ENCODE results near the gene AHNAK. TPM values are rescaled to one million over a fixed set of nuclear protein-coding genes. Genes with fewer than 3 reads are reported as not detected.

The AHNAK gene
- total and polyA plus RNA-seq, 2 donors (not counting 3 experiments of a cell fraction or from before 2014, with no cell fraction given) = 35.2 to 436 TPM

DNA sequence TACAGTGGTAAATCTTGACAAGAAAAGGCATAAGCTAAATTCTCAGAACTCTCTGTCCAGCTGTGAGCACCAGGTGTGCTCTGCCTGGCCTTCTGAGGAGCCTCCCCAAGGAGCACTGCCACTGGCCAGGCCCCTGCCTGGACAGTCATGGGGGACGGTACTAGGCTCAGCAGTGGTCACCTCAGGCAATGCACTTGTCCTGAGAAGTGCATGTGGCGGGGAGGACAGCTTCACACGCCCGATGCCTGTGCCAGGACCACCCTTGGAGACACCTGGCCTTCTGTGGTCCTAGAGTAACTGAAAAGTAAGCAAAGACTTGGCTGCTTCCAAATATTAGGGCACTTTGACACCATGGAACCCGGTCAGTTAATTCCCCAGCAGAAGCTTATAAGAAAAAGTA, 156.4 kb downstream of the AHNAK start:
- dilution Hi-C loops (cut with MboI; ENCODE audit: extremely low pct_ligation_motif_present, low sequenced_read_pairs) (no loop called here), intact Hi-C loops (cut with micrococcal nuclease) (no loop called here)
- H3K79me2 ChIP-seq (ENCODE audit: control insufficient read depth, insufficient read depth, low read length) = no peaks in the 10 kb centered on the region
- no peak overlapping the region for H3K4me2 ChIP-seq (ENCODE audit: insufficient read depth, low read length)
- H3K9me3 ChIP-seq (replicated peaks; ENCODE audit: control insufficient read depth, insufficient read depth, low read length) = no peaks in the 10 kb centered on the region
- H3K4me3 ChIP-seq (replicated peaks in 1 of 3; ENCODE audit: insufficient read depth in 1 of 3, low read depth in 1 of 3, low read length in 3 of 3) = no peak overlapping the region
- no peaks in the 10 kb centered on the region for H3K36me3 ChIP-seq (ENCODE audit: control insufficient read depth in 2 of 2, extremely low read depth in 1 of 2, insufficient read depth in 2 of 2, low read length in 2 of 2)
- no peaks in the 10 kb centered on the region for H3K9me1 ChIP-seq (replicated peaks; ENCODE audit: control insufficient read depth, extremely low read depth, insufficient read depth, low read length)
- ChIA-PET POLR2A (no interaction called here), CTCF (interaction anchor here (0.6 to 2.1 kb wide), 2 partner anchors 14 to 152 kb away, joined by 5 to 8 read pairs; no protein-coding TSS in a partner anchor)
- no peak for DNase-seq (ENCODE audit: low read depth, low spot score)
- no peak overlapping the region for H3K27ac ChIP-seq (ENCODE audit: insufficient read depth, low read depth, low read length)
- no TSS peak for BruUV-seq (replicated peaks)
- peaks cover 2% of the 10 kb centered on the region for H3K4me1 ChIP-seq (ENCODE audit: control insufficient read depth, extremely low read depth, insufficient read depth, low read length)
- FAIRE-seq = no peak
- no peaks in the 10 kb centered on the region for H4K20me1 ChIP-seq (replicated peaks; ENCODE audit: control insufficient read depth, extremely low read depth, insufficient read depth, low read length)
- H3K9ac ChIP-seq (replicated peaks; ENCODE audit: extremely low read depth, insufficient read depth, low read length) = no peak overlapping the region
- no peaks in the 10 kb centered on the region for H3K27me3 ChIP-seq (ENCODE audit: control insufficient read depth in 2 of 2, insufficient read depth in 2 of 2, low read length in 2 of 2)
- H2AFZ ChIP-seq (ENCODE audit: low read depth, low read length) = no peak overlapping the region
- TF ChIP-seq, protein P1, sequence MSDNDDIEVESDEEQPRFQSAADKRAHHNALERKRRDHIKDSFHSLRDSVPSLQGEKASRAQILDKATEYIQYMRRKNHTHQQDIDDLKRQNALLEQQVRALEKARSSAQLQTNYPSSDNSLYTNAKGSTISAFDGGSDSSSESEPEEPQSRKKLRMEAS (IDR thresholded peaks at IDR 0.05; ENCODE audit: insufficient read depth, insufficient read length) = no peak
- no peak for TF ChIP-seq GATA2 (IDR thresholded peaks at IDR 0.05; ENCODE audit: insufficient read depth, insufficient read length, low read depth, low read length)
- TF ChIP-seq MYC (IDR thresholded peaks at IDR 0.05; ENCODE audit: low read depth, low read length) = no peak
- TF ChIP-seq EZH2 (IDR thresholded peaks at IDR 0.05; ENCODE audit: borderline replicate concordance, low read depth, low read length, severe bottlenecking) = no peak
- TF ChIP-seq, protein P2, sequence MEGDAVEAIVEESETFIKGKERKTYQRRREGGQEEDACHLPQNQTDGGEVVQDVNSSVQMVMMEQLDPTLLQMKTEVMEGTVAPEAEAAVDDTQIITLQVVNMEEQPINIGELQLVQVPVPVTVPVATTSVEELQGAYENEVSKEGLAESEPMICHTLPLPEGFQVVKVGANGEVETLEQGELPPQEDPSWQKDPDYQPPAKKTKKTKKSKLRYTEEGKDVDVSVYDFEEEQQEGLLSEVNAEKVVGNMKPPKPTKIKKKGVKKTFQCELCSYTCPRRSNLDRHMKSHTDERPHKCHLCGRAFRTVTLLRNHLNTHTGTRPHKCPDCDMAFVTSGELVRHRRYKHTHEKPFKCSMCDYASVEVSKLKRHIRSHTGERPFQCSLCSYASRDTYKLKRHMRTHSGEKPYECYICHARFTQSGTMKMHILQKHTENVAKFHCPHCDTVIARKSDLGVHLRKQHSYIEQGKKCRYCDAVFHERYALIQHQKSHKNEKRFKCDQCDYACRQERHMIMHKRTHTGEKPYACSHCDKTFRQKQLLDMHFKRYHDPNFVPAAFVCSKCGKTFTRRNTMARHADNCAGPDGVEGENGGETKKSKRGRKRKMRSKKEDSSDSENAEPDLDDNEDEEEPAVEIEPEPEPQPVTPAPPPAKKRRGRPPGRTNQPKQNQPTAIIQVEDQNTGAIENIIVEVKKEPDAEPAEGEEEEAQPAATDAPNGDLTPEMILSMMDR (IDR thresholded peaks at IDR 0.05; ENCODE audit: extremely low read depth in 1 of 2, insufficient read depth in 1 of 2, low read depth in 1 of 2, low read length in 2 of 2) = no peak
- TF ChIP-seq POLR2A (IDR thresholded peaks at IDR 0.05; ENCODE audit: low read depth, low read length) = no peak
- TF ChIP-seq POLR2AphosphoS5 (IDR thresholded peaks at IDR 0.05; ENCODE audit: insufficient read depth, low read depth, low read length) = no peak
- no peak for TF ChIP-seq JUN (IDR thresholded peaks at IDR 0.05; ENCODE audit: borderline replicate concordance, insufficient read depth, insufficient read length, low read depth)
- TF ChIP-seq FOS (IDR thresholded peaks at IDR 0.05; ENCODE audit: borderline replicate concordance, insufficient read depth, low read length) = no peak
